Sigmoid colon (tissue), 7 donors: ENCODE measurements around the gene CRB2. TPM values are rescaled to one million over a fixed set of nuclear protein-coding genes. Genes with fewer than 3 reads are reported as not detected.

Experiments used
- DNase-seq: peaks from one replicate; pipeline ENCODE4 v3.0.0-alpha.2; 2019
- H3K27ac ChIP-seq, 4 donors: fragments of 200-600 bp; sonication (generic); one replicate each; pipeline ENCODE4 v1.5.1; 2016 to 2019; ENCODE audit warnings: mild to moderate bottlenecking in 1 of 4
- H3K27me3 ChIP-seq, 3 donors: fragments of 200-600 bp; sonication (generic); one replicate each; pipeline ENCODE4 v1.5.1; 2019; ENCODE audit warnings: mild to moderate bottlenecking in 1 of 3
- H3K36me3 ChIP-seq, 4 donors: fragments of 200-600 bp; sonication (generic); one replicate each; pipeline ENCODE4 v1.5.1; 2016 to 2019
- H3K4me1 ChIP-seq, 4 donors: fragments of 200-600 bp; sonication (generic); one replicate each; pipeline ENCODE4 v1.5.1; 2017 to 2019
- H3K4me3 ChIP-seq, 4 donors: fragments of 200-600 bp; sonication (generic); one replicate each; pipeline ENCODE4 v1.5.1; 2017 to 2019; ENCODE audit warnings: mild to moderate bottlenecking in 2 of 4, moderate library complexity in 1 of 4
- H3K9me3 ChIP-seq, 4 donors: fragments of 200-600 bp in 3 of 4; sonication (generic) in 3 of 4; one replicate each; pipeline versions ENCODE4 v1.5.1 to v1.6.1; 2013 to 2019
- EP300 ChIP-seq, 4 donors: sonication (generic); formaldehyde crosslinking; IDR thresholded peaks; one replicate each; pipeline ENCODE4 v1.6.1; 2017; ENCODE audit warnings: antibody characterized with exemption in 4 of 4
- POLR2A ChIP-seq, 2 donors: fragments of 450-650 bp; IDR thresholded peaks; one replicate each; pipeline ENCODE4 v1.6.1; 2016; ENCODE audit warnings: antibody characterized with exemption in 2 of 2, mild to moderate bottlenecking in 2 of 2, moderate library complexity in 2 of 2
- POLR2AphosphoS5 ChIP-seq, 4 donors: sonication (generic); formaldehyde crosslinking; IDR thresholded peaks; one replicate each; pipeline ENCODE4 v1.6.1; 2017; ENCODE audit warnings: antibody characterized with exemption in 4 of 4
- WGBS, 2 donors: extraction: QIAGEN DNeasy Blood & Tissue Kit; methylation state at CpG; one replicate each; pipeline ENCODE4 v1.1.7; 2013; 5-methylcytosine and 5-hydroxymethylcytosine counted together
- intact Hi-C: fragments of 100-400 bp; cut with DNase I; formaldehyde crosslinking; loops from one replicate; pipeline ENCODE4 v1.15.1; 2023
- polyA plus RNA-seq, 3 donors: library from polyadenylated mRNA; stranded (reverse); fragments of 200-250 nt; gene quantifications; one replicate each; pipeline ENCODE4 v1.2.3, GENCODE V29; 2013
- total RNA-seq, 4 donors: library from RNA; depleted of rRNA; stranded (reverse); fragments of >200 nt; gene quantifications; one replicate each; pipeline ENCODE4 v1.1.0, GENCODE V29; 2016
- TF ChIP-seq, protein P1 (sequence below), 4 experiments: fragments of 450-650 bp in 3 of 4; fragments of 200-600 bp in 1 of 4; IDR thresholded peaks; one replicate each; pipeline ENCODE4 v1.5.1; 2016 to 2019; ENCODE audit warnings: antibody characterized with exemption in 4 of 4, mild to moderate bottlenecking in 3 of 4, moderate library complexity in 2 of 4
- donor health status: healthy with polysubstance abuse.
- donor health status: Bipolar disorder and iron deficiency.
- donor health status: healthy.

Gene CRB2
- total and polyA plus RNA-seq, 7 donors = 0.14 to 0.79 (median 0.40) TPM; not detected in 3

DNA sequence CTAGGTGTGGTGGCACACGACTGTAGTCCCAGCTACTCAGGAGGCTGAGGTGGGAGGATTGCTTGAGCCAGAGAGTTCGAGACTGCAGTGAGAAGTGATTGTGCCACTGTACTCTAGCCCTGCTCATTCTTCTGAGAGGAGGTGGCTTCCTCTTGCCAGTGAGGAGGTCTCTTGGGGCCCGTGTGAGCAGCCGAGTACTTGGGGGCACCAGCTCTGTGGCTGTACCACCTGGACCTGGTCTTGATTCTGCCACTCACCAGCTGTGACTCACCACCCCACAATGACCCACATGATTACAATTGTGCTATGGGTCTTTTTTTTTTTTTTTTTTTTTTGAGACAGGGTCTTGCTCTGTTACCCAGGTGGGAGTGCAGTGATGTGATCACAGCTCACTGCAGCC is 18.0 kb upstream of the CRB2 start:
- 63 to 80% methylated on average over 4 of the region's 4 CpGs for WGBS, 2 donors

GRCh38 chr9:123338710-123339665 is 17.0 kb upstream of the CRB2 start:
- TF ChIP-seq, protein P1, sequence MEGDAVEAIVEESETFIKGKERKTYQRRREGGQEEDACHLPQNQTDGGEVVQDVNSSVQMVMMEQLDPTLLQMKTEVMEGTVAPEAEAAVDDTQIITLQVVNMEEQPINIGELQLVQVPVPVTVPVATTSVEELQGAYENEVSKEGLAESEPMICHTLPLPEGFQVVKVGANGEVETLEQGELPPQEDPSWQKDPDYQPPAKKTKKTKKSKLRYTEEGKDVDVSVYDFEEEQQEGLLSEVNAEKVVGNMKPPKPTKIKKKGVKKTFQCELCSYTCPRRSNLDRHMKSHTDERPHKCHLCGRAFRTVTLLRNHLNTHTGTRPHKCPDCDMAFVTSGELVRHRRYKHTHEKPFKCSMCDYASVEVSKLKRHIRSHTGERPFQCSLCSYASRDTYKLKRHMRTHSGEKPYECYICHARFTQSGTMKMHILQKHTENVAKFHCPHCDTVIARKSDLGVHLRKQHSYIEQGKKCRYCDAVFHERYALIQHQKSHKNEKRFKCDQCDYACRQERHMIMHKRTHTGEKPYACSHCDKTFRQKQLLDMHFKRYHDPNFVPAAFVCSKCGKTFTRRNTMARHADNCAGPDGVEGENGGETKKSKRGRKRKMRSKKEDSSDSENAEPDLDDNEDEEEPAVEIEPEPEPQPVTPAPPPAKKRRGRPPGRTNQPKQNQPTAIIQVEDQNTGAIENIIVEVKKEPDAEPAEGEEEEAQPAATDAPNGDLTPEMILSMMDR (IDR thresholded peaks at IDR 0.05) = no peak
- TF ChIP-seq POLR2A (IDR thresholded peaks at IDR 0.05) (no peak), POLR2AphosphoS5 (IDR thresholded peaks at IDR 0.05) (no peak), EP300 (IDR thresholded peaks at IDR 0.05) (no peak)
- WGBS, 2 donors = 43 to 74% methylated on average over 35 of the region's 35 CpGs
- Histone ChIP-seq H3K36me3 (no peaks in the 10 kb centered on the region), H3K27me3 (no peaks in the 10 kb centered on the region), H3K27ac (peak overlapping the region in 2 of 4 donors; percentile 17 to 47), H3K4me3 (peak overlapping the region in 3 of 4 donors; percentile 12 to 35 (median 24)), H3K4me1 (peaks cover 0 to 43% (median 32%) of the 10 kb centered on the region in 4 donors), H3K9me3 (no peaks in the 10 kb centered on the region)
- intact Hi-C loops = no loop called here
- no peak for DNase-seq

More for the DNA sequence above, 18.0 kb upstream of the CRB2 start:
- no peaks in the 10 kb centered on the region for H3K27me3 ChIP-seq
- no peak overlapping the region for H3K27ac ChIP-seq
- intact Hi-C loops = no loop called here
- TF ChIP-seq POLR2A (IDR thresholded peaks at IDR 0.05) (no peak), POLR2AphosphoS5 (IDR thresholded peaks at IDR 0.05) (no peak), EP300 (IDR thresholded peaks at IDR 0.05) (no peak)
- TF ChIP-seq, protein P1 (IDR thresholded peaks at IDR 0.05) = no peak
- DNase-seq = no peak
- no peaks in the 10 kb centered on the region for H3K9me3 ChIP-seq
- H3K4me3 ChIP-seq = no peak overlapping the region
- peaks cover 0 to 34% (median 28%) of the 10 kb centered on the region in 4 donors for H3K4me1 ChIP-seq
- H3K36me3 ChIP-seq = no peaks in the 10 kb centered on the region

- no peak for DNase-seq
- intact Hi-C loops = no loop called here
- WGBS, 2 donors = 41 to 67% methylated on average over 32 of the region's 32 CpGs
- H3K4me3 ChIP-seq = peak overlapping the region in 3 of 4 donors; percentile 12 to 35 (median 24)
- H3K36me3 ChIP-seq = no peaks in the 10 kb centered on the region
- TF ChIP-seq, protein P1 (IDR thresholded peaks at IDR 0.05) = no peak
- TF ChIP-seq POLR2A (IDR thresholded peaks at IDR 0.05) (no peak), EP300 (IDR thresholded peaks at IDR 0.05) (no peak), POLR2AphosphoS5 (IDR thresholded peaks at IDR 0.05) (no peak)
- no peaks in the 10 kb centered on the region for H3K9me3 ChIP-seq
- peaks cover 0 to 47% (median 32%) of the 10 kb centered on the region in 4 donors for H3K4me1 ChIP-seq
- H3K27me3 ChIP-seq = no peaks in the 10 kb centered on the region
- peak overlapping the region in 3 of 4 donors; percentile 17 to 47 (median 32) for H3K27ac ChIP-seq
Measured at GRCh38 chr9:123339666-123340510, 16.1 kb upstream of the CRB2 start.

GRCh38 chr9:123341816-123342215 is 14.2 kb upstream of the CRB2 start:
- TF ChIP-seq POLR2A (IDR thresholded peaks at IDR 0.05) = no peak
- no peak for TF ChIP-seq EP300 (IDR thresholded peaks at IDR 0.05)
- no peak for TF ChIP-seq POLR2AphosphoS5 (IDR thresholded peaks at IDR 0.05)
- TF ChIP-seq, protein P1 (IDR thresholded peaks at IDR 0.05) = no peak
- Histone ChIP-seq H3K4me3 (no peak overlapping the region), H3K27ac (no peak overlapping the region), H3K36me3 (no peaks in the 10 kb centered on the region), H3K27me3 (no peaks in the 10 kb centered on the region), H3K4me1 (peaks cover 0 to 50% (median 33%) of the 10 kb centered on the region in 4 donors), H3K9me3 (no peaks in the 10 kb centered on the region)
- 83 to 89% methylated on average over 6 of the region's 6 CpGs for WGBS, 2 donors
- intact Hi-C loops = no loop called here
- no peak for DNase-seq
